Fibroblast of skin of left biceps (primary cell): ENCODE results near the gene RAB11FIP3.
A peak's percentile ranks its signal among the peaks of the same experiment; 100 is the strongest.

Source experiments
- DNase-seq, 2 experiments: peaks; one replicate each; pipeline ENCODE4 v3.0.0-alpha.2; 2013; ENCODE audit warnings: low read depth in 2 of 2

The RAB11FIP3 gene

DNA sequence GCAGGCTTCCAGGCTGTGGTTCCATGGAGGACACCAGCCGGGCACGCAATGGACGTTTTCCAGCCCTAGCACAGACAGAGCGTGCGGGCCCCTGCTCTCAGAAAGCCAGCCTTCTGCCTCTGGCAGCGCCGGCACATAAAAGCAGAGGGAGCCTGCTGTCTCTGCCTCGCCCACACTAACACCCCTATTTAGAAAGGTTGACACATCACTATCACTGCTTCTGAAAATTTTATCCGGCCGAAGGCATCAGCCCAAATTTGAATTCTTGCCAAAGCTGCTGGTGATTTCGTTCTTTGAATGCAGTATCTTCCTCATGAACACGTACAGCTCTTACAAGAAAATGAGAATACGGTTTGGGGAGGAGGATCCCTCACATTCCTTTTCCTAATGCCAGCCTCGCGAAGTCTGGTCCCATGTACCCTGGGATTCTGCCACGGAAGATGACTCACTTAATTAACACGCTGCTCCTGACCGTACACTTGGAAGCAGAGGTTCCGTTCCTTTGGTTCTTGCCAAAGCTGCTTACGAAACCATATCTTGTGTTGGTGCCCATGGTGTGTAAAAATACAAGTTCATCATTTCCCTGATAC, 1.3 kb upstream of the RAB11FIP3 start:
- DNase-seq = peak; percentile 76 to 79

DNA sequence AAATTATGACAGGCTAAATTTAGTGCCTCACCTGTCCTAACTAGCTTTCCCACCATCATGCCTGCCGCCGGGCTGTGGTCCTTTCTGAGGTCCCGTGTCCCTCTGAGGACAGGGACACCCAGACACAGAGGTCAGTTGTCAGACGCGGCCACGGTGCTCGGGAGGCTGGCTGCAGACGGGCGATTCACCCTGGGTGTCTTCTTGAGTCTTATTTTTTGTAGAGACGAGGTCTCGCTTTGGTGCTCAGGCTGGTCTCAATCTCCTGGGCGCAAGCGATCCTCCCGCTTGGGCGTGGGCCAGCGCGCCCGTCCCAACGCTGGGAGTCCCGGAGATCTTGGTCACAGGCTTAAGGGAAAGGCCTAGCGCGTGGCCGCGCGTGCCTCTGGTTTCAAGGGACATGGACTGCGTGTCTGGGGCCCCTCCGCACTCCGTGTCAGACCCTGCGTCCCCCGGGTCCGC, 797 bp upstream of the RAB11FIP3 start:
- no peak for DNase-seq

DNA sequence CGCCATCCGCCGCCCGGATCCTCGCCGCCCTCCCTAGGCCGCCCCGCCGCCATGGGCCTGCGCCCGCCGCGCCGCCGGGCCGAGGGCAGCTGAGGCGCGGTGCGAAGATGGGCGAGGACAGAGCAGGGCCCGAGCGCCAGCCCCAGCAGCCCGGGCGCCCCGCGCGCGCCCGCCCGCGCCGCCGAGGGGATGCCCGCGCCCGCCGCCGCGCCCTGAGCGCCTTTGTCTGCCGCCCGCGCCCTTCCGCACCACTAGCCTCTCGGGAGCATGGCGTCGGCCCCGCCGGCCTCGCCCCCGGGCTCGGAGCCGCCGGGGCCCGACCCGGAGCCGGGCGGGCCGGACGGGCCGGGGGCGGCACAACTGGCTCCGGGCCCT, 278 bp downstream of the RAB11FIP3 start:
- no peak for DNase-seq

- DNase-seq = no peak
Observed at GRCh38 chr16:426115-426905, 861 bp downstream of the RAB11FIP3 start.

- no peak for DNase-seq
Observed at GRCh38 chr16:426906-427249, 1.4 kb downstream of the RAB11FIP3 start.

- no peak for DNase-seq
Observed at GRCh38 chr16:427250-427649, 1.8 kb downstream of the RAB11FIP3 start.

DNA sequence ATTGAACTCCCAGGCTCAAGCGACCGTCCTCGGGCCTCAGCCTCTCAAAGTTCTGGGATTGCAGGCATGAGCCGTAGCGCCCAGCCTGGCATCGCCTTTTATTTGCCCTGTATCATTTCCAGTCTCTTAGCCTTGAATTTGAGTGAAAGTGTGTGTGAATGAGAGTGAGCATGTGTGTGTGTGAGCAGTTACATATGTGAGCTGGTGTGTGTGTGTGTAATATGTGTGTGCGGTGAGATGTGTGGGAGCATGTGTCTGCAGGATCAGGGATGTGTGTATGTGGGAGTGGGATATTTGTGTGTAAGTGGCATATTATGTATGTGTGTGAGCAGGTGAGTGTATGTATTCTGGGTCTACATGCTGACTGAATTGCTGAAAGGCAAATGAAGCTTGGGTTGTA, 5.5 kb downstream of the RAB11FIP3 start:
- DNase-seq = no peak

DNA sequence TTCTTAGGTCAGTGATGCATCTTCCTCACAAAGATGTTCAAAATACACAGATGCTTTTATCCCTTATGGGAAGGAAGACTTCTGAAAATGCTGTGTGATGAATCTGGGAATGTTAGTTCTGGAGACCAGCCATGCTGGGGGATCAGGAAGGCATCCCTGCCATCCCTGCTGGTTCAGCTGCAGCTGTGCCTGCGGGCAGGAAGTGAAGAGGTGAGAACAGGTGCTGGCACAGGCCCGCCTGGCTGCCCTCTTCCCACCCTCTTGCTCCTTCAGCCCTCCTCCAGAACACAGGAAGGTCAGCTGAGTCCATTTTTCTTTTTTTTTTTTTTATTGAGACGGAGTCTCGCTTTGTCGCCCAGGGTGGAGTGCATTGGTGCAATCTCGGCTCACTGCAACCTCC, 15.2 kb downstream of the RAB11FIP3 start:
- DNase-seq = no peak

DNA sequence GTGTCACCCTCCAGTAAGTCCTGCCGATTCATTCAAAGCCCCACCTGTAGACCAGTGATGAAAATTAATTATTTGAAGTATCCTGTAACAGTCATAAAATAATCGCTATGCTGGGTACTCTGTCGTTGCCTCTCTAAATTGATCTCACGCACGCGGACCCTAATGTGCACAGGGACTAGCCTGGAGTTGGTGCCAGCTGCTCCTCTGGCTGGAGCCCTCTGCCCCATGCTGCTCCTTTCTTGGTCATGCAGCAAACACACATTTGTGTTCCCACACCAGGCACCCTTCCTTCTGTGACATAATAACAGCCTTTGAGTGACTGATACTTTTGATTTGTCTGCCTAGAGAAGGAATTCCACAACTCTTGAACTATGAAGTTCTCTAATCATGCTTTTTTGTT, 16.0 kb downstream of the RAB11FIP3 start:
- no peak for DNase-seq

GRCh38 chr16:442976-443375, 17.5 kb downstream of the RAB11FIP3 start:
- no peak for DNase-seq

GRCh38 chr16:444027-444426, 18.6 kb downstream of the RAB11FIP3 start:
- DNase-seq = no peak

DNA sequence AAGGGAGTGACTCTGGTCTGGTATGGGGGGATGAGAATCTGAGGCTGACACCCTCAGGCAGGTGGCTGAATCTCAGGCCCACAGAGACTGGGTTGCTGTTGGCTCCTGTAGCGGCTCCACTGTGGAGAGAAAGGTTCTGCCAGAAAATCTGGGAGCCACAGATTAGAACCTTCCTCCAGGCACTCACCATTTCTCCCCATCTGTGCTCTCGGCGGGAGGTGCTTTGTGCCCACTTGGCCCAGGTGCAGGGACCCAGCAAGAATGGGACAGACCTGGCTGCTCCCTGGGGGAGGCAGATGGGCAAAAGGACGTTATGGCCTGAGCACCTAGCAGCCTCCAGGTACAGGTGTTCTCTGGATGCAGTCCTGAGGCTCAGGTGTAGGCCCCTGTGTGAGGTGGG, 20.1 kb downstream of the RAB11FIP3 start:
- no peak for DNase-seq

GRCh38 chr16:450385-450784, 24.9 kb downstream of the RAB11FIP3 start:
- DNase-seq = no peak

- DNase-seq = no peak
Observed at GRCh38 chr16:450785-451512, 25.5 kb downstream of the RAB11FIP3 start.

DNA sequence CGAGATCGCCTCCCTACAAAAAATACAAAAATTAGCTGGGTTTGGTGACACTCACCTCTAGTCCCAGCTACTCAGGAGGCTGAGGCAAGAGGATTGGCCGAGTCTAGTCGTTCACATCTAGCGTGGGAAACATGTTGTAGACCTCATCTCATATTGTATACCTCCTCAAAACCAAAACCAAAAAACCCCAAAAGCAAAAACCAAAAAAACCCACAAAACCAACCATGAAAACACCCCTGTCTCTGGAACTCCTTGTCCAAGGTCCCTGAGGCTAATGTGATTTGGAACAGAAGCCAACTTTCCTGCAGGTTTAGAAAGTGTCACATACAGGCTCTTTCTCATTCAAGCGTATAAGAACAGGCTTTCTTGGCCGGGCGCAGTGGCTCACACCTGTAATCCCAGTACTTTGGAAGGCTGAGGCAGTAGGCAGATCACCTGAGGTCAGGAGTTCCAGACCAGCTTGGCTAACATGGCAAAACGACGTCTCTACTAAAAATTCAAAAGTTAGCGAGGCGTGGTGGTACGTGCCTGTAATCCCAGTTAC, 29.0 kb downstream of the RAB11FIP3 start:
- no peak for DNase-seq

- no peak for DNase-seq
Observed at GRCh38 chr16:455453-455852, 30.0 kb downstream of the RAB11FIP3 start.

DNA sequence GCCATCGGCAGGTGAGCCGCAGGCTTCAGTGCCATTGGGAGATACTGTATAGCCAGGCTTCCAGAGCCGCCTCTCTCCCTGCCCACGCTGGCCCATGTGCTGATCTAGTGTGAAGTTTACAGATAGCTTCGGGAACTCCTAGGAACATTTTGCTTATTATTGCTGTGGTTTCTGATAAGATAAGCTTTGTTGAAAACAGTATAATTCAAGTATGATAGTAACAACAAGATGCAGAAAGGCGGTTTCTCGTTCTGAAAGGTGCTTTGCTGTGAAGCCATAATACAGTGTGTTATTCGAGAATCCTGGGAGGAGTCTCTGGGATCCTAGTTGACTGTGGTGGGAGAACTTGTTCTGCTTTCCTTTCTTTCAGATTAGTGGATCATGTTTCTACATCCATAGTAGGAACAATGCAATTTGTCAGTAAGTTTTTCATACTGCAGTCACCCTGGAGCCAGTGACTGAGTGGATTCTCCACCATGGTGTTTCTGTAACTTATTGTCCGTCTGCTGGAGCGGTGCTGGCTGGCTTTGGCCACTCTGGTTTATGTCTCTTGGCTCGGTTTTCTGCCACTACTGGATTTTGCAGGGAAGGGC, 31.5 kb downstream of the RAB11FIP3 start:
- DNase-seq = no peak

DNA sequence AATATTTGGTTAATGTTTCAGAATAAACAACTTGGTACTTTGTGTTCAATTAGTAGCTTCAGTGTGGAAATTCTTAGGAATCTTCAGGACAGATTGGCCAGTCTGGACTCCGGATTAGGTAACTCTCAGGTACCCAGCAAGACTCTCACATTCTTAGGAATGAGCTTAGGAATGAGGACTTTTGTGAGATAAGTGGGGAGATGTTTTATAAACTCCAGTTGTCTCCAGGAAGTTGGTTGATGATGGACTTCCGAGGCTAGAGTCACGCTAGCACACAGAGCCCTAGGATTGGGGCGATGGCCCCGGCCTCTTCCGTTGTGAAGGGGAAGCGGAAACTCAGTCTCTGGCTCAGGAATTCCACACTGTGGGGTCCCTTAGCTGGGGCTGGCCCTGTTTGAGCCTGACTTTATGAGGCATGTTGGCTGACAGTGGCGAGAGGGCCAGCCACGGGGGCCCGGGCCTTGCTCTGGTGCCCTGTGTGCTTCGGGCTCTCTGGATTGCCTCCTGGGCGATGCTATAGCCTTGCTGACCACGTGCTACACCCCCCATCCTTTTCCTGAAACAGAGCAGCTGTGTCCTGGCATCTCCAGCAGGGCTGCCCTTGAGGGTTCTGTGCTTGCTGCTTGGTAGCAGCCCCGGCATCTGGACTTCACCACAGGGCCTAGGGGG, 32.4 kb downstream of the RAB11FIP3 start:
- no peak for DNase-seq

DNA sequence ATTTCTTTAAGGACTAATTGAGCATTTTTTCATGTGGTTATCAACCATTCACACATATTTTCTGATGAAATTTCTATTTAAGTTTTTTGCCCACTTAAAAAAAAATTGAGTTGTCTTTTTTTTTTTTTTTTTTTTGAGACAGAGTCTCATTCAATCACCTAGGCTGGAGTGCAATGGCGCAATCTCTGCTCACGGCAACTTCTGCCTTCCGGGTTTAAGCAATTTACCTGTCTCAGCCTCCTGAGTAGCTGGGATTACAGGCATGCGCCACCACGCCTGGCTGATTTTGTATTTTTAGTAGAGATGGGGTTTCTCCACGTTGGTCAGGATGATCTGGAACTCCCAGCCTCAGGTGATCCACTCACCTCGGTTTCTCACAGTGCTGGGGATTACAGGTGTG, 34.3 kb downstream of the RAB11FIP3 start:
- no peak for DNase-seq

DNA sequence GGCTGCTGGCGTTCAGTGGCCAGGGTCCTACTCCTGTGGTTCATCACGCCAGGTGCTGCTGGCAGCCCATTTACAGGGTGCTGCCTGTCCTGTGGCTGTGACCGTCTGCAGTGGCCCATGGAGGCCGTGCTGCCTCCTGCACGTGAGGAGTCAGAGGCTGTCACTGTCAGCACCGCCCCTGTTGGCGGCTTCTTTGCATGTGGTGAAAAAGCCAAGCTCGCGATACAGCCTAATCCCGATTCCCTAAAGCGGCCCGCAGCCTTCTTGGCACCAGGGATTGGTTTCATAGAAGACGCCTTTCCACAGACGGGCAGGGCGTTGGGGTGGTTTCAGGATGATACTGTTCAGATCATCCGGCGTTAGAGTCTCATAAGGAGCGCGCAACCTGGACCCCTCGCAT, 35.3 kb downstream of the RAB11FIP3 start:
- no peak for DNase-seq

DNA sequence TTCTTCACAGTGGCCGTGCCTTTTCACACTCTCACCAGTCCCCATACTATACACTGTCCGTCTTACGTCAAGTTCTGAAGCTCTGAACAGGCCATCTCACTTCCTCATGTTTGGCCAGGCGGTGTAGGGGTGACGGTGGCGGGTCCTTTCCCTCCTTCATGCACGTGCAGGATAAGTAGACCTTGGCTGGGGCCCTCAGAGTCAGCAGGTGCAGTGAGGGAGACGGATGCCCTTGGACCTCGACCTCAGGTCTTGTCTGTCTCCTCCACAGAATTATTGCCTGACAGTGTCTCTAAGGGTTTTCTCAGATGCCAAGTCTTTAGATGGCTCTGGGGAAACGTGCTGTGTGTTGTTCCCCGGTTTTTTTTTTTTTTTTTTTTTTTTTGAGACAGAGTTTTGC, 37.6 kb downstream of the RAB11FIP3 start:
- DNase-seq = no peak

- DNase-seq = no peak
Observed at GRCh38 chr16:466651-467050, 41.2 kb downstream of the RAB11FIP3 start.
